GM12892 (cell line): ENCODE data around the gene FIP1L1.

Experiments used
- POLR2A ChIP-seq: IDR thresholded peaks from 2 replicates; pipeline ENCODE4 v1.6.1; 2011; ENCODE audit warnings: low read depth, low read length, control low read depth
- POLR2AphosphoS5 ChIP-seq: IDR thresholded peaks from 2 replicates; pipeline ENCODE4 v1.6.1; 2011; ENCODE audit warnings: low read depth, low read length, control low read depth

GRCh38 chr4:53481586-53481985 is 104.1 kb downstream of the FIP1L1 start:
- no peak for TF ChIP-seq POLR2A
- no peak for TF ChIP-seq POLR2AphosphoS5
